Neural cell (in vitro differentiated cells): ENCODE results near the gene GPR78. TPM values are rescaled to one million over a fixed set of nuclear protein-coding genes. Genes with fewer than 3 reads are reported as not detected.
"Not testable (repeated sequence)": the region's sequence is repeated elsewhere in the genome, so short reads cannot be mapped to it uniquely, and the experiment has no call there.

Experiments used
- H2AFZ ChIP-seq: fragments of 200-600, 300-800 bp; sonication (generic), shearing (Covaris generic); 2 replicates; pipeline ENCODE4 v1.6.0; 2014; ENCODE audit warnings: low read depth, mild to moderate bottlenecking, antibody characterized with exemption, low read length, moderate library complexity
- H3F3A ChIP-seq: fragments of 200-600 bp; shearing (Covaris generic); 2 replicates; pipeline ENCODE4 v1.6.1; 2016; ENCODE audit warnings: mild to moderate bottlenecking, moderate library complexity, mixed read lengths, antibody characterized with exemption, low read length; ENCODE audit not compliant: insufficient read depth, poor library complexity, severe bottlenecking
- H3K27ac ChIP-seq: fragments of 200-600, 300-800 bp; sonication (generic), shearing (Covaris generic); 2 replicates; pipeline ENCODE4 v1.5.1; 2014; ENCODE audit warnings: mild to moderate bottlenecking, low read length, moderate library complexity
- H3K27me3 ChIP-seq: fragments of 300-800, 200-600 bp; sonication (generic), shearing (Covaris generic); 2 replicates; pipeline ENCODE4 v1.6.0; 2014; ENCODE audit warnings: mild to moderate bottlenecking, low read depth, low read length, moderate library complexity; ENCODE audit not compliant: insufficient read depth
- H3K36me3 ChIP-seq: fragments of 300-800, 200-600 bp; sonication (generic), shearing (Covaris generic); 2 replicates; pipeline ENCODE4 v1.5.1; 2014; ENCODE audit warnings: mild to moderate bottlenecking, antibody characterized with exemption, low read length, moderate library complexity; ENCODE audit not compliant: insufficient read depth
- H3K4me2 ChIP-seq: fragments of 300-800, 200-600 bp; sonication (generic), shearing (Covaris generic); 2 replicates; pipeline ENCODE4 v1.6.0; 2014; ENCODE audit warnings: mild to moderate bottlenecking, low read length
- H3K4me3 ChIP-seq: fragments of 300-800, 200-600 bp; sonication (generic), shearing (Covaris generic); 2 replicates; pipeline ENCODE4 v1.5.1; 2014; ENCODE audit warnings: mild to moderate bottlenecking, low read length, moderate library complexity
- H3K79me2 ChIP-seq: fragments of 200-600 bp; shearing (Covaris generic); replicated peaks from 2 replicates; pipeline ENCODE4 v1.6.0; 2014; ENCODE audit warnings: mild to moderate bottlenecking, low read length, moderate library complexity; ENCODE audit not compliant: insufficient read depth
- H3K9ac ChIP-seq: fragments of 300-800, 200-600 bp; sonication (generic), shearing (Covaris generic); 2 replicates; pipeline ENCODE4 v1.6.1; 2016; ENCODE audit warnings: mild to moderate bottlenecking, low read length, mixed read lengths
- H3K9me2 ChIP-seq: fragments of 200-600 bp; shearing (Covaris generic); 2 replicates; pipeline ENCODE4 v1.6.1; 2016; ENCODE audit warnings: mild to moderate bottlenecking, low read length, mixed read lengths; ENCODE audit not compliant: insufficient read depth
- H3K9me3 ChIP-seq: fragments of 200-600, 300-800 bp; sonication (generic), shearing (Covaris generic); 2 replicates; pipeline ENCODE4 v1.6.1; 2016; ENCODE audit warnings: mild to moderate bottlenecking, mixed run types, low read length, moderate library complexity, mixed read lengths
- H4K20me1 ChIP-seq: fragments of 200-600 bp; shearing (Covaris generic); 2 replicates; pipeline ENCODE4 v1.6.1; 2016; ENCODE audit warnings: mild to moderate bottlenecking, mixed run types; ENCODE audit not compliant: insufficient read depth
- polyA plus RNA-seq: library from polyadenylated mRNA; depleted of rRNA; stranded (reverse); fragments of >200 nt; gene quantifications from 2 replicates; pipeline ENCODE4 v1.2.3, GENCODE V29; 2014

GPR78 gene
- polyA plus RNA-seq, 1 donor from 2014 or later, result not detected

- not testable (repeated sequence) for H3K27me3 ChIP-seq, H3K9ac ChIP-seq, H3K4me2 ChIP-seq, H2AFZ ChIP-seq, H3K9me2 ChIP-seq, H3K9me3 ChIP-seq, H3K27ac ChIP-seq, H3F3A ChIP-seq, H3K4me3 ChIP-seq, H3K36me3 ChIP-seq, H3K79me2 ChIP-seq, H4K20me1 ChIP-seq
Measured at GRCh38 chr4:8631896-8632295, 51.7 kb downstream of the GPR78 start.

- H3F3A ChIP-seq, H3K9me2 ChIP-seq, H3K27ac ChIP-seq, H4K20me1 ChIP-seq, H2AFZ ChIP-seq, H3K36me3 ChIP-seq, H3K9me3 ChIP-seq, H3K4me3 ChIP-seq, H3K79me2 ChIP-seq, H3K9ac ChIP-seq, H3K4me2 ChIP-seq, H3K27me3 ChIP-seq: not testable (repeated sequence)
Measured at GRCh38 chr4:8634773-8635172, 54.6 kb downstream of the GPR78 start.

GRCh38 chr4:8635897-8636554 lies 55.8 kb downstream of the GPR78 start:
- H3K27ac ChIP-seq, H4K20me1 ChIP-seq, H3K4me2 ChIP-seq, H3K9me3 ChIP-seq, H3K36me3 ChIP-seq, H3F3A ChIP-seq, H3K4me3 ChIP-seq, H3K27me3 ChIP-seq, H3K9me2 ChIP-seq, H2AFZ ChIP-seq, H3K79me2 ChIP-seq, H3K9ac ChIP-seq: not testable (repeated sequence)

Other genes starting within 250 kb of the GPR78 start
- gene ACOX3, start 139.7 kb upstream of the GPR78 start, polyA plus RNA-seq, result 13.2 and 14.6 TPM in 2 replicates
- gene TRMT44, start 139.6 kb upstream of the GPR78 start, polyA plus RNA-seq, result 20.6 and 21.8 TPM in 2 replicates
- not detected in 2 replicates for gene CPZ, start 12.4 kb downstream of the GPR78 start, polyA plus RNA-seq